Loucy (cell line): ENCODE measurements around the gene ZNRF1.

ENCODE experiments used
- H2AFZ ChIP-seq: fragments of 200-600 bp; sonication (generic); 2 replicates; pipeline ENCODE4 v1.6.0; 2016; ENCODE audit warnings: antibody characterized with exemption, mild to moderate bottlenecking, low read length, moderate library complexity
- H3F3A ChIP-seq: fragments of 200-600 bp; 2 replicates; pipeline ENCODE4 v1.6.0; 2016; ENCODE audit warnings: antibody characterized with exemption, low read depth, mild to moderate bottlenecking
- H3K27me3 ChIP-seq: fragments of 200-600 bp; sonication (generic); 2 replicates; pipeline ENCODE4 v1.6.1; 2014; ENCODE audit warnings: low read length, mild to moderate bottlenecking; ENCODE audit not compliant: insufficient read depth, poor library complexity, severe bottlenecking
- H3K36me3 ChIP-seq: fragments of 200-600 bp; sonication (generic); 2 replicates; pipeline ENCODE4 v1.6.1; 2016; ENCODE audit warnings: low read length; ENCODE audit not compliant: insufficient read depth
- H3K4me1 ChIP-seq: fragments of 200-600 bp; sonication (generic); 2 replicates; pipeline ENCODE4 v1.5.1; 2014; ENCODE audit warnings: low read length, mild to moderate bottlenecking; ENCODE audit not compliant: insufficient read depth, poor library complexity, severe bottlenecking
- H3K4me2 ChIP-seq: fragments of 200-600 bp; sonication (generic); 2 replicates; pipeline ENCODE4 v1.6.0; 2014; ENCODE audit warnings: antibody characterized with exemption, low read length, low read depth, mild to moderate bottlenecking; ENCODE audit not compliant: poor library complexity, severe bottlenecking
- H3K4me3 ChIP-seq: fragments of 200-600 bp; sonication (generic); 2 replicates; pipeline ENCODE4 v1.5.1; 2014; ENCODE audit warnings: low read length, mild to moderate bottlenecking, mixed read lengths; ENCODE audit not compliant: poor library complexity, severe bottlenecking
- H3K79me2 ChIP-seq: fragments of 200-600 bp; sonication (generic); 2 replicates; pipeline ENCODE4 v1.6.1; 2014; ENCODE audit warnings: low read length; ENCODE audit not compliant: insufficient read depth
- H3K9ac ChIP-seq: fragments of 200-600 bp; sonication (generic); 2 replicates; pipeline ENCODE4 v1.6.0; 2014; ENCODE audit warnings: mild to moderate bottlenecking, low read depth, low read length, moderate library complexity; ENCODE audit not compliant: poor library complexity, severe bottlenecking
- H3K9me2 ChIP-seq: fragments of 200-600 bp; sonication (generic); replicated peaks from 2 replicates; pipeline ENCODE4 v1.6.1; 2016; ENCODE audit warnings: low read depth, low read length, mixed read lengths
- H3K9me3 ChIP-seq: fragments of 200-600 bp; sonication (generic); 2 replicates; pipeline ENCODE4 v1.6.1; 2014; ENCODE audit warnings: mild to moderate bottlenecking, antibody characterized with exemption, low read length, low read depth; ENCODE audit not compliant: insufficient read depth
- H4K20me1 ChIP-seq: fragments of 200-600 bp; sonication (generic); 2 replicates; pipeline ENCODE4 v1.6.0; 2014; ENCODE audit warnings: antibody characterized with exemption, low read length, mild to moderate bottlenecking; ENCODE audit not compliant: insufficient read depth, poor library complexity, severe bottlenecking
- EZH2phosphoT487 ChIP-seq: fragments of 200-600 bp; IDR thresholded peaks from 2 replicates; pipeline ENCODE4 v1.6.1; 2018; ENCODE audit warnings: antibody characterized with exemption, mild to moderate bottlenecking, moderate library complexity, borderline replicate concordance
- TF ChIP-seq, protein P1 (sequence below): fragments of 200-600 bp; sonication (generic); conservative IDR thresholded peaks from 2 replicates; pipeline ENCODE4 v1.5.1; 2014; ENCODE audit warnings: mild to moderate bottlenecking, antibody characterized with exemption, low read length

Gene ZNRF1

DNA sequence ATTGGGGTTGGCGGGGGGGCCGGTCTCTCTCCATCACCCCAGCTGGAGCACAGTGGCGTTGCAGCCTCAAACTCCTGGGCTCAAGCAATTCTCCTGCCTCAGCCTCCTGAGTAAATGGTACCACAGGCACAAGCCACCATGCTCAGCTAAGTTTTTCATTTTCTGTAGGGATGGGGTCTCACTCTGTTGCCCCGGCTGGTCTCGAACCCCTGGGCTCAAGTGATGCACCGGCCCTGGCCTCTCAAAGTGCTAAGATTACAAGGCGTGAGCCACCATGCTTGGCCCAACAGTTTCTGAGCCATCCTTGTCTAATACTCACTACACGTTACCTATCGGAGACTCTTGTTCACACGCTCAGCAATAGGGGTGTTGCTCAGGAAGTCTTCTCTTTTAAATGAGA is 25.5 kb upstream of the ZNRF1 start:
- H3F3A ChIP-seq, result no peaks in the 10 kb centered on the region
- no peak overlapping the region for H3K9ac ChIP-seq
- H3K27me3 ChIP-seq, result no peaks in the 10 kb centered on the region
- H3K9me2 ChIP-seq, result no peaks in the 10 kb centered on the region
- no peak overlapping the region for H3K4me2 ChIP-seq
- no peaks in the 10 kb centered on the region for H3K79me2 ChIP-seq
- no peaks in the 10 kb centered on the region for H3K36me3 ChIP-seq
- H4K20me1 ChIP-seq, result no peaks in the 10 kb centered on the region
- H3K4me3 ChIP-seq, result no peak overlapping the region
- TF ChIP-seq, protein P1, sequence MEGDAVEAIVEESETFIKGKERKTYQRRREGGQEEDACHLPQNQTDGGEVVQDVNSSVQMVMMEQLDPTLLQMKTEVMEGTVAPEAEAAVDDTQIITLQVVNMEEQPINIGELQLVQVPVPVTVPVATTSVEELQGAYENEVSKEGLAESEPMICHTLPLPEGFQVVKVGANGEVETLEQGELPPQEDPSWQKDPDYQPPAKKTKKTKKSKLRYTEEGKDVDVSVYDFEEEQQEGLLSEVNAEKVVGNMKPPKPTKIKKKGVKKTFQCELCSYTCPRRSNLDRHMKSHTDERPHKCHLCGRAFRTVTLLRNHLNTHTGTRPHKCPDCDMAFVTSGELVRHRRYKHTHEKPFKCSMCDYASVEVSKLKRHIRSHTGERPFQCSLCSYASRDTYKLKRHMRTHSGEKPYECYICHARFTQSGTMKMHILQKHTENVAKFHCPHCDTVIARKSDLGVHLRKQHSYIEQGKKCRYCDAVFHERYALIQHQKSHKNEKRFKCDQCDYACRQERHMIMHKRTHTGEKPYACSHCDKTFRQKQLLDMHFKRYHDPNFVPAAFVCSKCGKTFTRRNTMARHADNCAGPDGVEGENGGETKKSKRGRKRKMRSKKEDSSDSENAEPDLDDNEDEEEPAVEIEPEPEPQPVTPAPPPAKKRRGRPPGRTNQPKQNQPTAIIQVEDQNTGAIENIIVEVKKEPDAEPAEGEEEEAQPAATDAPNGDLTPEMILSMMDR, result no peak
- no peak for TF ChIP-seq EZH2phosphoT487
- no peaks in the 10 kb centered on the region for H3K4me1 ChIP-seq
- H2AFZ ChIP-seq, result no peak overlapping the region
- H3K9me3 ChIP-seq, result no peaks in the 10 kb centered on the region

DNA sequence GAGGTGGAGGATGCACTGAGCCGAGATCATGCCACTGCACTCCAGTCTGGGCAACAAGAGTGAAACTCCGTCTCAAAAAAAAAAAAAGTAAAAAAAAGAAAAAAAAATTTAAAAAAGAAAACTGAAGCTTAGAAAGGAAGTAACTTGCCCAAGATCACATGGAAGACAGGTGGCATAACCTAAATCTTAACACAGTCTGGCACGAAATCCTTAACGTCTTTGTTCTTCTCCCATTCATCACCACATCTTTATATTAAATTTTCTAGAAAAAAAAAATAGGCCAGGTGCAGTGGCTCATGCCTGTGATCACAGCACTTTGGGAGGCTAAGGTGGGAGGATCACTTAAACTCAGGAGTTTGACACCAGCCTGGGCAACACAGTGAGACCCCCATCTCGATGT is 23.2 kb upstream of the ZNRF1 start:
- Histone ChIP-seq H3K9me3 (no peaks in the 10 kb centered on the region), H2AFZ (no peak overlapping the region), H3F3A (no peaks in the 10 kb centered on the region), H3K27me3 (no peaks in the 10 kb centered on the region), H3K36me3 (no peaks in the 10 kb centered on the region), H3K9ac (no peak overlapping the region), H3K9me2 (no peaks in the 10 kb centered on the region), H4K20me1 (no peaks in the 10 kb centered on the region), H3K79me2 (no peaks in the 10 kb centered on the region), H3K4me2 (no peak overlapping the region), H3K4me3 (no peak overlapping the region), H3K4me1 (no peaks in the 10 kb centered on the region)
- TF ChIP-seq EZH2phosphoT487, result no peak
- TF ChIP-seq, protein P1, result no peak

DNA sequence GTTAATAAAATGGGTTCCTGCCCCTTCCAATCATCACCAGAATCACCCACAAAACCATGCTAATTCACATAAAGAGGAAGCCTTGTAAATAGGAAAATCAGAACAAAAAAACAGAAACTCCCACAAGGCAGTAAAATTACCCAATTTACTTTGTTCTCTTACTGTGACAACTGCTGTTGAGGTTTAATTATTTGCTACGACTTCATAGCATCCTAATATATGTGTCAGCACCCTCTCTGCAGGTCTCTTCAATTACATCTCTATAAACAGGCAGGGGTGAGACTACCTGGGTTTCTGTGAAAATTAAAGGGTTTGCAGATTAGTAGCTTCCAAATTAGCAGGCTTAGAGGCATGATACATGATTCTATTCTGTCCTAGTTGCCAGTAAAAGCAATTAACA is 16.6 kb upstream of the ZNRF1 start:
- peak overlapping the region; percentile 57 for H3K4me2 ChIP-seq
- peaks cover 27% of the 10 kb centered on the region for H3K79me2 ChIP-seq
- no peak overlapping the region for H3K9ac ChIP-seq
- peaks cover 8% of the 10 kb centered on the region for H3K4me1 ChIP-seq
- H3K9me2 ChIP-seq, result no peaks in the 10 kb centered on the region
- H3K9me3 ChIP-seq, result no peaks in the 10 kb centered on the region
- no peaks in the 10 kb centered on the region for H3F3A ChIP-seq
- no peaks in the 10 kb centered on the region for H3K27me3 ChIP-seq
- H2AFZ ChIP-seq, result no peak overlapping the region
- peaks cover 4% of the 10 kb centered on the region for H4K20me1 ChIP-seq
- TF ChIP-seq, protein P1, result no peak
- TF ChIP-seq EZH2phosphoT487, result no peak
- H3K36me3 ChIP-seq, result no peaks in the 10 kb centered on the region
- H3K4me3 ChIP-seq, result no peak overlapping the region
